Anterior cingulate cortex (tissue), 58 donors: ENCODE measurements around the gene TMEM161A.
"Not testable (repeated sequence)": the region's sequence is repeated elsewhere in the genome, so short reads cannot be mapped to it uniquely, and the experiment has no call there.

ENCODE experiments used
- DNase-seq, 58 donors: peaks; one replicate each; lab custom pipeline; 2025; lab: John Stamatoyannopoulos, UW

Gene TMEM161A

DNA sequence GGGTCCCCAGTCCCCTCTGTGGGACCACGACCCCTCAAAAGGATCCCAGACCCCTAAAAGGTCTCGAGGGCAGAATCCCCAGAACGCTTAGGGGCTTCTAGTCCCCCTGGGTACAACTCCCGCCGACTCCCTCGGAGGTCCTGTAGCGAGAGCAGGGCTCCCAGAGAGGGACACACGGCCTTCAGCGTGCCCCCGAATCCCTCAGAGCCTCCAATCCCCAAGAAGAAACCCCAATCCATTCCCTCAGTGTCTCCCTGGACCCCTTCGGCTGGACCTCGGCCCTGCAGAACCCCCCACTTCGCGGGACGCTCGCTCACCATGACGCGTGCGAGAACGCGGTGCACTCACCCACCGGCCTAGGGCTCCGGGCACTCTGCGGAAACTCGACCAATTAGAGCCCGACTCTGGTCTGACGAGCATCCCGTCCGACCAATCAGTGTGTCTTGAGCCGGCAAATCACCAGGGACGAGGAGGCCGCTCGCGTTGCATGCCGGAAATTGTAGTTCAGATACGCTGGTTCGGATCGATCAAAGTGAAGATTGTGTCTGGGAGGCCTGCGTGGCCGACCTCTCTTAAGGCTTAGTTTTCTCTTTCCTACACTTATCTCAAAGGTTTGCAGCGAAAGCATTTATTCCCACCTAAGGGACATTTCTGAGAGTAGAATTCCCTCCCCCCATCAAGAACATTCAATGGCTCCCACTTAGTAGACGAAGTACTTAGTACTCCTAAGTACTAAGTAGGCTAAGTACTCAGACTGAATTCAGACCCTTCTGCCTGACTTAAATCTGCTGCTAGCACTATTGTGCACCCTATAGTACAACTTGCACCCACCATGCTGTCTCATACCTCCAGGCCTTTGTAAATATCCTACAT is at the start of gene TMEM161A:
Gene TMEM161A, minus strand, starts transcription at position 370 of the 873 bp plus-strand sequence. Its CDS starts 50 bp downstream, at position 320.
- DNase-seq = peak; percentile 69 to 97 (median 92)

- DNase-seq = no peak
These were observed 48.5 kb upstream of the TMEM161A start for GRCh38 chr19:19186742-19187141.

DNA sequence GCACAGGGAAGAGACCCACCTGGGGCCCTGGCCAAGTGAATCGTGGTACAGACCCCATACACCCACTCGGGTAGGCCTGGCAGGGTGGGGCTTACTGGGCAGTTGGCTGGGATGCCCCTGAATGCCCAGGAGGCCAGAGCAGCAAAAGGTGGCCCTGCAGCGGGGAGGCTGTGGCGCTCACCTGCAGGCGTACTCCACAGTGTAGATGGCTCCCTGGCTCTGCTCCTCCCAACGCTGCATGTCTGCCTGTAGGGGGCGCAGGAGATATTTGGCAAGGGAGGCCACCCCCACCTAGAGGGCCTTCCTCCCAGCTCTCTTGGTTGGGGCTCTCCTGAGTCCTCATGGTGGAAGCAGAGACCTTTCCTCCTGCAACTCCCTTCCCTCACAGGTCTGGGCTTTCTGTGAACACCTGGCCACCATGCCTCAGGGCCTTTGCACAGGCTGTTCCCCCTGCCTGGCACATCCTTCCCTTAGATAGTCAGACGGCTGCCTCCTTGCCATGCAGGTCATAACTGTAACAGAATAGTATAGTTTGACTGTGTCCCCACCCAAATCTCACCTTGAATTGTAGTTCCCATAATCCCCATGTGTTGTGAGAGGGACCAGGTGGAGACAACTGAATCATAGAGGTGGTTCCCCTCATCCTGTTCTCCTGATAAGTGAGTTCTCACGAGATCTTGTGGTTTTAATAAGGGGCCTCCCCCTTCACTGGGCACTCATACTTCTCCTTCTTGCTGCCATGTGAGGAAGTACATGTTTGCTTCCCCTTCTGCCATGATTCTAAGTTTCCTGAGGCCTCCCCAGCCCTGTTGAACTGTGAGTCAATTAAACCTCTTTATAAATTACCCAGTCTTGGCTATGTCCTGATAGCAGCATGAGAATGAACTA is 47.8 kb upstream of the TMEM161A start:
- peak in 4 of 58 donors; percentile 1 to 13 (median 10) for DNase-seq

DNA sequence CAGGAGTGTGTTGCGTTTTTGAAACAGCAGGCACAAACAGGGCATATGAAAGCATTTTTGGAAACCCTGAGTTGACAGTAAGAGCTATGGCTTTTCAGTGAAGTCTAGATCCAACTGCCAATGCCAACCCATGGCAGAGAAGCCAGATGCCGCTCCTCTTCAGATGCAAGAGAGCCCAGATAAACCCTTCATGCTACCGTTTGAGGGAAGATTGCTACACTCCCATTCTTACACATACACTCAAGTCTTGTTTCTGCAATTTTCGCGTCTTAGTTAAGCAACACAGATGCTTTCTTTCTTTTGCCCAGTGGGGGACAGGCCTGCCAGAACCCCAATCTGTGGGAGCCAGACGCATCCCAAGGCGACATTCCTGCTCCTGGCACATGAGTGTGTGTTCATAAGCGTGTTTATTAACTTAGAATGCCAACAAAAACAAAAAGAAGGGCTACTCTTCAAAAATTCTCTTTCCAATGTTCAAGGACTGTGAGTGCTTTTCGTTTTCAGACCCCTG is 43.3 kb upstream of the TMEM161A start:
- no peak for DNase-seq

DNA sequence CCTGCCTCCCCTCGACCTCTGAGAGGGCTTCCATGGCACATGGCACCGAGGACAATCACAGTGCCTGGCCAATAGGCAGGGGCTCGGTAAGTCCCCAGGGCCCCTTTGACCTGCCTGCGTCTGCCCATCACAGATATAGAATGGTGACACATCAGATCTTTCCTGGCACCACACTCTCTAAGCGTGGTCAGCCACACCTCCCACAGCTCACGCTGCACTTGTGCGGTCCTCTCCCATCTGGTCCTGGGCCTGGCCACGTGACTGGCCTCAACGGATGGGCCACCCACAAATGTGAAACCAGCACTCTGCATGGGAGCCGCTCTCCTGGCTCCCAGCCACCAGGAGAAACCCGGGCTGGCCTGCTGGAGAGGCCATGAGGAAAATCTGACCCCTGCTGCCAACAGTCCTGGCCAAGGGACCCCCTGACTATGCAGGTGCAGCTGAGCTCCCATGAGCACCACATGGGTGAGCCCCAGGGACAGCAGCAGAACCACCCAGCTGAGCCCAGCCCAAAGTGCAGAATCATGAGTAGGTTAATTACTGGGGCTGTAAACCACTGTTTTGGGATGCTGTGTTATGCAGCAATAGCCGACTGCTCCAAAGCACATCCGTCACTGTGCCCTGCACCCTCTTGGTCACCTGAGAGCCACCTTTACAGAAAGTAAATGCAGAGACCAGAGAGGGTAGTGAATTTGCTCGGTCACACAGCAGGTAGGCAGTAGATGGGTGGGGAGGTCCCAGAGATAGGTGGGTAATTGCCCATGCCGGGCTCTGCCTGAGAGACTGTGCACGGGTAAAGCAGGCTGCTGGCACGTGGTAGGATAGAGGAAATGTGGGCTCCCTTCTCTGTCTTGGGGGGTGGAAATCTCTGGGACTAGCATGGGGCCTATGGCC is 41.5 kb upstream of the TMEM161A start:
- no peak for DNase-seq

GRCh38 chr19:19176950-19177349 is 38.7 kb upstream of the TMEM161A start:
- no peak for DNase-seq

DNA sequence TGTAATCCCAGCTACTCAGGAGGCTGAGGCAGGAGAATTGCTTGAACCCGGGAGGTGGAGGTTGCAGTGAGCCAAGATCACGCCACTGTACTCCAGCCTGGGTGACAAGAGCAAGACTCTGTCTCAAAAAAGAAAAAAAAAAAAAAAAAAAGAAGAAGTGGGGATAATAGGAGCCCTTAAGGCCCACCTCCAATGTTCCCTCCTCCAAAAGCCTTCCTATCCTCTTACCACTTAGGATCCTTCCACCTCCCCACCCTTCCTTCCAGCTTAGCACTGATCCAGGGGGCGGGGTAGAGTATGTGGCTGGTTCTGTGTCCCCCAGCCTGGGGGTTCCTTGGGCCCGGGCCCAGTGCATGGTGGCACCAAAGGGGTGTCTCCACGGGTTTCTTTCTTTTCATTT is 35.0 kb upstream of the TMEM161A start:
- not testable (repeated sequence) for DNase-seq

- DNase-seq = no peak
These were observed 33.7 kb upstream of the TMEM161A start for GRCh38 chr19:19171821-19172532.

- no peak for DNase-seq
These were observed 32.8 kb upstream of the TMEM161A start for GRCh38 chr19:19170873-19171672.

- peak in 43 of 58 donors; percentile 1 to 66 (median 30) for DNase-seq
These were observed 32.0 kb upstream of the TMEM161A start, which contains the start of gene MEF2B for GRCh38 chr19:19170053-19170872. TSS of gene MEF2B (minus strand) at chr19:19170263. CDS start at chr19:19150735, 19,528 bp downstream.

DNA sequence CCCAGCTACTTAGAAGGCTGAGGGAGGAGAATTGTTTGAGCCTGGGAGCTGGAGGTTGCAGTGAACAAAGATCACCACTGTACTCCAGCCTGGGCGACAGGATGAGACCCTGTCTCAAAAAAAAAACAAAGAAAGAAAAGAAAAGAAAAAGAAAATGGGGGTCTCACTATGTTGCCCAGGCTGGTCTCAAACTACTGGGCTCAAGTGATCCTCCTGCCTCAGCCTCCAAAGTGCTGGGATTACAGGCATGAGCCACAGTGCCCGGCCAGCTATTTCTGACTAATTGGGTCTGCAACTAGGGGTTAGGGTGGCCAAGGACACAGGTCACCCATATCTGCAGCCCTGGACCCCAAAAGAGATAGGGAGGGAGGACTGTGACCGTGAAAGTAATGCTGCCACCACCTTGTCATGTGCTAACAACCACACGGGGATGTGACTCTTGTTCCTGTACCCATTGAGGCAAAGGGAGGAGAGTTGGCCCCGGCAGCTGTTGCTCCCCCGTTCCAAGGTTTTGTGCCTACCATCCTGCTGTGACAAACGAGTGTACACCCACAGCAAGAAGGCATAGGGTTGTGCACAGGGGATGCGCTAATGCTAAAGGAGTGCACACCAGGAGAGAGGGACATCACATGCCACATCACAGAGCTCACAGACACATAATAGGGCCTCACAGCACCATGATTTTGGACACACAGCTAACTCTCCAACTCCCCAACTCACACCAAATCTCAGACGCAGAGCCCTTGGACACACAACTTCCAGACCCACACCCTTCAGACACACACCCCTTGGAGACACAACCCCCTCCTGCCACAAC is 31.2 kb upstream of the TMEM161A start:
- DNase-seq = no peak

DNA sequence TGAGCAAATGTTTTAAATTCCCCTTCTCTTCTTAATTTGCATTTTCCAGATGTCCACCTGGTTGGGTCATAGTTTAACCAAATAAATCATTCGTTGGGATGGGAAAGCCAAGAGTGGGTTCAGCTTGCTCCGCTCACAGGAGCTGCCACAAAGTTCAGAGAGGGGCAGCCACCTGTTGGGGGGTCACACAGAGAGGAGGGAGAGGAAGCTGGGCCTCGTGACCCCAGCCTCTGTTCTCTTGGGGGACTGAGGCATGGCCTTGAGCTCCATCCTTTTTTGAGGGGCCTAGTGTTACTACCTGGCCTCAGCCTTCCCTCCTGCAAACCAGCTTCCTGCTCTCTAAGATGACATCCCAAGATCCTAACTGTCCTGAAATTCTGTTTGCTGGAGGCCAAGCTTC is 29.3 kb upstream of the TMEM161A start:
- DNase-seq = no peak

DNA sequence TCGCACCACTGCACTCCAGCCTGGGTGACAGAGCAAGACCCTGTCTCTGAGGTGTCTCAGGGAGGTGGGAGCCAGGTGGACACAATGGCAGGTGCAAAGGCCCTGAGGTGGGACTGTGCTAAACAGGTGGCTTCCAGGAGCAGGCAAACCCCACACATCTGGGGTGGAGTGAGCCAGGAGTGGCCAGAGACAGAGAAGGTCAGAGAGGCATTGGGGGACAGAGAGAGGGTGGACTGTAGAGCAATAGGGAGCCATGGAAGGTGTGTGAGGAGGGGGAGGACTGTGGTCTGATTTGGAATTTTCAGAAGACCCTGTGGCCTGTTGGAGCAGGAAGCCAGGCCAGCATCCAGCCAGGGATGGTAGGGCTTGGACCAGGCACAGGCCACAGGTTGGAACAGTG is 27.1 kb upstream of the TMEM161A start:
- DNase-seq = no peak

GRCh38 chr19:19162495-19162894 is 24.2 kb upstream of the TMEM161A start:
- no peak for DNase-seq

- DNase-seq = no peak
These were observed 22.3 kb upstream of the TMEM161A start for GRCh38 chr19:19160461-19161035.

DNA sequence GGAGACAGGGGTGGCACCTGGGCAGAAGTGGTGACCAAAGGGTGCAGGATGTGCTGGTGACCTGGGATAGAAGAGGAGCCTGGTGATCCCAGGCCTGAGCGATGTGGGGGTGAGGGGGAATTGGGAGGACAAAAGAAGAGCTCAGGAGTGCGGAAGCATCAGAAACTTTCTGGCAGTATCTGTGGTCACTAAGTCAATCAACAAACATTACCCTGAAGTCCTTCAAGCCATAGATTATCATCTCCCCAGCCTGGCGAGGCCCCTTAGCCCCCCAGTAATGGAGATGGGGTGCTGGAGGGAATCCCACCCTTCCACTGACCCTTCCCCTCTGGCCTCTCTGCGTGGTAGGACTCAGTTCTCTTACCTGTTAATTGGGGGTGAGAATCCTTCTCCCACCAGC is 21.3 kb upstream of the TMEM161A start:
- DNase-seq = no peak
